ENCODE data around the gene LILRB2. TPM values are rescaled to one million over a fixed set of nuclear protein-coding genes. Genes with fewer than 3 reads are reported as not detected.
"Not testable (repeated sequence)": the region's sequence is repeated elsewhere in the genome, so short reads cannot be mapped to it uniquely, and the experiment has no call there.

Gene LILRB2
- polyA plus RNA-seq, 3 donors = 111 to 574 (median 172) TPM

DNA sequence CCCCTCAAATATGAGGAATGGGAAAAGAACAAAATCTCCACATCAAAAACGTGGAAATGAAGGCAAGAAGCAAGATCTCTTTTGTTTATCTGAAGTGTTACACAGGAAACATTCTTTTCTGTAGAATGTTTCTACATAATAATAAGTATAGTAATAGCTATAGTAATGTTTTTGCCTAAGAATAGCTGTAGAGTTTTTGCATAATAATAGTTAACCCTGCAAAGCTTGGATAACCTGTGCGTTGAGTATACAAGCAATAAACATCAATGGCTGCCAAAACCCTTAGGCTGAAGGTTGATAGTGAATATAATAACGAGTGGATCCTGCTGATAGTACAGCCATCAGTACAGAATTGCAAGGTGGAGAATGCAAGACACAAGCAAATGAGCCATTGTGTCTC lies 43.2 kb upstream of the LILRB2 start:
- WGBS (ENCODE audit: insufficient coverage) = 100% methylated on average over 1 of the region's 3 CpGs
- H3K27me3 Mint-ChIP-seq (ENCODE audit: low read depth in 3 of 3) = peaks cover 3% of the 10 kb centered on the region in 3 donors
- H3K9ac ChIP-seq (ENCODE audit: insufficient read depth, low read length, poor library complexity, severe bottlenecking) = no peak overlapping the region
- no peaks in the 10 kb centered on the region for H3K36me3 ChIP-seq (replicated peaks in 1 of 2; ENCODE audit: control insufficient read depth in 1 of 2, insufficient read depth in 2 of 2, low read length in 2 of 2)
- no peak overlapping the region for H3K27ac ChIP-seq (ENCODE audit: low read depth in 1 of 2, low read length in 2 of 2)
- no peak overlapping the region for H3K27ac Mint-ChIP-seq
- H4K20me1 ChIP-seq (ENCODE audit: insufficient read depth, low read length) = no peaks in the 10 kb centered on the region
- H3K4me1 Mint-ChIP-seq = peaks cover 31% of the 10 kb centered on the region
- H3K27me3 ChIP-seq (ENCODE audit: control insufficient read depth in 2 of 2, insufficient read depth in 2 of 2, low read length in 2 of 2) = no peaks in the 10 kb centered on the region
- TF ChIP-seq, protein P1, sequence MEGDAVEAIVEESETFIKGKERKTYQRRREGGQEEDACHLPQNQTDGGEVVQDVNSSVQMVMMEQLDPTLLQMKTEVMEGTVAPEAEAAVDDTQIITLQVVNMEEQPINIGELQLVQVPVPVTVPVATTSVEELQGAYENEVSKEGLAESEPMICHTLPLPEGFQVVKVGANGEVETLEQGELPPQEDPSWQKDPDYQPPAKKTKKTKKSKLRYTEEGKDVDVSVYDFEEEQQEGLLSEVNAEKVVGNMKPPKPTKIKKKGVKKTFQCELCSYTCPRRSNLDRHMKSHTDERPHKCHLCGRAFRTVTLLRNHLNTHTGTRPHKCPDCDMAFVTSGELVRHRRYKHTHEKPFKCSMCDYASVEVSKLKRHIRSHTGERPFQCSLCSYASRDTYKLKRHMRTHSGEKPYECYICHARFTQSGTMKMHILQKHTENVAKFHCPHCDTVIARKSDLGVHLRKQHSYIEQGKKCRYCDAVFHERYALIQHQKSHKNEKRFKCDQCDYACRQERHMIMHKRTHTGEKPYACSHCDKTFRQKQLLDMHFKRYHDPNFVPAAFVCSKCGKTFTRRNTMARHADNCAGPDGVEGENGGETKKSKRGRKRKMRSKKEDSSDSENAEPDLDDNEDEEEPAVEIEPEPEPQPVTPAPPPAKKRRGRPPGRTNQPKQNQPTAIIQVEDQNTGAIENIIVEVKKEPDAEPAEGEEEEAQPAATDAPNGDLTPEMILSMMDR (IDR thresholded peaks at IDR 0.05) = no peak
- no peak overlapping the region for H2AFZ ChIP-seq (ENCODE audit: insufficient read depth, low read depth, low read length, poor library complexity, severe bottlenecking)
- DNase-seq = no peak
- H3K79me2 ChIP-seq (ENCODE audit: insufficient read depth, low read length) = no peaks in the 10 kb centered on the region
- H3K4me3 Mint-ChIP-seq = no peak overlapping the region
- no peak overlapping the region for H3K4me2 ChIP-seq (replicated peaks; ENCODE audit: extremely low read depth, low read length, poor library complexity, severe bottlenecking)
- no peak overlapping the region for H3K4me3 ChIP-seq (replicated peaks in 1 of 3; ENCODE audit: low read depth in 2 of 3, low read length in 3 of 3)
- intact Hi-C loops (cut with micrococcal nuclease) = loop anchor here in 1 of 2 donors (10.0 kb wide), 1 partner anchor 71 kb away; no protein-coding TSS in a partner anchor
- no peaks in the 10 kb centered on the region for H3K9me3 ChIP-seq (replicated peaks in 1 of 2; ENCODE audit: control insufficient read depth in 1 of 2, insufficient read depth in 1 of 2, low read length in 2 of 2)
- H3K4me1 ChIP-seq (ENCODE audit: control insufficient read depth in 1 of 2, insufficient read depth in 2 of 2, low read length in 2 of 2) = peaks cover 22 to 32% of the 10 kb centered on the region in 2 donors
- H3K36me3 Mint-ChIP-seq = no peaks in the 10 kb centered on the region
- H3K9me3 Mint-ChIP-seq = peaks cover 2 to 12% (median 5%) of the 10 kb centered on the region in 7 donors

GRCh38 chr19:54322934-54323333 lies 42.0 kb upstream of the LILRB2 start:
- not testable (repeated sequence) for H3K36me3 Mint-ChIP-seq; H3K4me3 Mint-ChIP-seq; H3K9ac ChIP-seq (ENCODE audit: insufficient read depth, low read length, poor library complexity, severe bottlenecking); H3K27ac ChIP-seq (ENCODE audit: low read depth in 1 of 2, low read length in 2 of 2); H3K27me3 ChIP-seq (ENCODE audit: control insufficient read depth in 2 of 2, insufficient read depth in 2 of 2, low read length in 2 of 2); H3K27ac Mint-ChIP-seq; H3K9me3 ChIP-seq (replicated peaks in 1 of 2; ENCODE audit: control insufficient read depth in 1 of 2, insufficient read depth in 1 of 2, low read length in 2 of 2); H3K36me3 ChIP-seq (replicated peaks in 1 of 2; ENCODE audit: control insufficient read depth in 1 of 2, insufficient read depth in 2 of 2, low read length in 2 of 2); H3K27me3 Mint-ChIP-seq (ENCODE audit: low read depth in 3 of 3); H3K79me2 ChIP-seq (ENCODE audit: insufficient read depth, low read length); DNase-seq; H3K4me3 ChIP-seq (replicated peaks in 1 of 3; ENCODE audit: low read depth in 2 of 3, low read length in 3 of 3); H3K4me2 ChIP-seq (replicated peaks; ENCODE audit: extremely low read depth, low read length, poor library complexity, severe bottlenecking); H4K20me1 ChIP-seq (ENCODE audit: insufficient read depth, low read length); H2AFZ ChIP-seq (ENCODE audit: insufficient read depth, low read depth, low read length, poor library complexity, severe bottlenecking)
- Mint-ChIP-seq H3K9me3 (peaks cover 2 to 12% (median 5%) of the 10 kb centered on the region in 7 donors), H3K4me1 (peaks cover 40% of the 10 kb centered on the region)
- peaks cover 32 to 43% of the 10 kb centered on the region in 2 donors for H3K4me1 ChIP-seq (ENCODE audit: control insufficient read depth in 1 of 2, insufficient read depth in 2 of 2, low read length in 2 of 2)
- TF ChIP-seq, protein P1 (IDR thresholded peaks at IDR 0.05) = peak; percentile 53
- WGBS (ENCODE audit: insufficient coverage) = no CpG with 5 or more reads among the region's 13 CpGs
- intact Hi-C loops (cut with micrococcal nuclease) = loop anchor here in 1 of 2 donors (10.0 kb wide), 1 partner anchor 72 kb away; no protein-coding TSS in a partner anchor
